NCI-H524 treated with DMSO at 0.1 percent for 48 hours (cell line): ENCODE results near the gene DLST.

Source experiments
- DNase-seq: peaks from one replicate; lab custom pipeline; 2025; lab: John Stamatoyannopoulos, UW

Gene DLST

GRCh38 chr14:74940956-74941565, 59.3 kb downstream of the DLST start:
- DNase-seq: no peak

GRCh38 chr14:74941676-74942097, 60.0 kb downstream of the DLST start:
- DNase-seq: no peak

GRCh38 chr14:74942181-74942580, 60.5 kb downstream of the DLST start:
- no peak for DNase-seq

- no peak for DNase-seq
Measured at GRCh38 chr14:74942608-74943007, 60.9 kb downstream of the DLST start.

GRCh38 chr14:74945261-74945851, 63.6 kb downstream of the DLST start:
- DNase-seq: no peak

GRCh38 chr14:74945852-74946658, 64.3 kb downstream of the DLST start:
- DNase-seq: no peak

- DNase-seq: no peak
Measured at GRCh38 chr14:74946659-74947281, 65.1 kb downstream of the DLST start.

- DNase-seq: no peak
Measured at GRCh38 chr14:74947353-74948227, 65.9 kb downstream of the DLST start.

- no peak for DNase-seq
Measured at GRCh38 chr14:74948228-74949175, 66.8 kb downstream of the DLST start.

- no peak for DNase-seq
Measured at GRCh38 chr14:74949191-74949601, 67.5 kb downstream of the DLST start.

- DNase-seq: no peak
Measured at GRCh38 chr14:74949859-74950573, 68.3 kb downstream of the DLST start.

GRCh38 chr14:74950795-74951442, 69.2 kb downstream of the DLST start:
- DNase-seq: no peak

- DNase-seq: no peak
Measured at GRCh38 chr14:74951443-74952179, 69.9 kb downstream of the DLST start.

GRCh38 chr14:74952180-74952665, 70.5 kb downstream of the DLST start:
- DNase-seq: no peak

- DNase-seq: no peak
Measured at GRCh38 chr14:74952697-74953484, 71.2 kb downstream of the DLST start.
